GM12878 (cell line): ENCODE results near the gene GLB1L.

Experiments
- BCL11A ChIP-seq: IDR thresholded peaks from 2 replicates; pipeline ENCODE4 v1.6.1; 2011; ENCODE audit warnings: low read depth, low read length
- EZH2 ChIP-seq: IDR thresholded peaks from 2 replicates; pipeline ENCODE4 v1.6.1; 2012; ENCODE audit warnings: low read depth, mild to moderate bottlenecking, control low read depth, inconsistent platforms, low read length, borderline replicate concordance; ENCODE audit not compliant: control insufficient read depth
- HDAC6 ChIP-seq: fragments of 200-600 bp; sonication (generic); IDR thresholded peaks from one replicate; pipeline ENCODE4 v1.8.0; 2017; ENCODE audit warnings: antibody characterized with exemption; ENCODE audit not compliant: unreplicated experiment
- MYC ChIP-seq: IDR thresholded peaks from 2 replicates; pipeline ENCODE4 v1.6.1; 2011; ENCODE audit warnings: mild to moderate bottlenecking, low read length, moderate library complexity, inconsistent platforms; ENCODE audit not compliant: insufficient read depth, insufficient replicate concordance, insufficient read length, severe bottlenecking
- NRF1 ChIP-seq: conservative IDR thresholded peaks from 2 replicates; pipeline ENCODE4 v1.6.1; 2011; ENCODE audit warnings: mild to moderate bottlenecking, low read depth, low read length, improper control_type of control experiment
- POLR2AphosphoS5 ChIP-seq: IDR thresholded peaks from 2 replicates; pipeline ENCODE4 v1.6.1; 2011; ENCODE audit warnings: mild to moderate bottlenecking, low read length, inconsistent platforms
- SMC3 ChIP-seq: IDR thresholded peaks from 2 replicates; pipeline ENCODE4 v1.6.1; 2011; ENCODE audit warnings: low read length, improper control_type of control experiment, borderline replicate concordance
- TF ChIP-seq, protein P1 (sequence below): fragments of 450-650 bp; IDR thresholded peaks from 2 replicates; pipeline ENCODE4 v1.6.1; 2017; ENCODE audit warnings: mild to moderate bottlenecking, low read depth, inconsistent platforms; ENCODE audit not compliant: poor library complexity, severe bottlenecking
- TF ChIP-seq, protein P2 (sequence below): IDR thresholded peaks from 2 replicates; pipeline ENCODE4 v1.6.1; 2012; ENCODE audit warnings: low read depth, low read length, improper control_type of control experiment
- TF ChIP-seq, protein P3 (sequence below), 3 experiments: IDR thresholded peaks in 2 of 3; conservative IDR thresholded peaks in 1 of 3; 2 replicates each; pipeline ENCODE4 v1.5.1; 2011; ENCODE audit warnings: low read depth in 3 of 3, low read length in 3 of 3, mild to moderate bottlenecking in 3 of 3, control low read depth in 2 of 3, moderate library complexity in 2 of 3, inconsistent platforms in 1 of 3, mixed read lengths in 1 of 3; ENCODE audit not compliant: control insufficient read depth in 2 of 3, insufficient read depth in 1 of 3; ENCODE audit errors: extremely low read depth in 1 of 3
- TF ChIP-seq, protein P4 (sequence below): IDR thresholded peaks from 2 replicates; pipeline ENCODE4 v1.6.1; 2011; ENCODE audit warnings: borderline replicate concordance, low read depth, mild to moderate bottlenecking, moderate library complexity, mixed read lengths, low read length; ENCODE audit not compliant: insufficient read depth; ENCODE audit errors: extremely low read length

DNA sequence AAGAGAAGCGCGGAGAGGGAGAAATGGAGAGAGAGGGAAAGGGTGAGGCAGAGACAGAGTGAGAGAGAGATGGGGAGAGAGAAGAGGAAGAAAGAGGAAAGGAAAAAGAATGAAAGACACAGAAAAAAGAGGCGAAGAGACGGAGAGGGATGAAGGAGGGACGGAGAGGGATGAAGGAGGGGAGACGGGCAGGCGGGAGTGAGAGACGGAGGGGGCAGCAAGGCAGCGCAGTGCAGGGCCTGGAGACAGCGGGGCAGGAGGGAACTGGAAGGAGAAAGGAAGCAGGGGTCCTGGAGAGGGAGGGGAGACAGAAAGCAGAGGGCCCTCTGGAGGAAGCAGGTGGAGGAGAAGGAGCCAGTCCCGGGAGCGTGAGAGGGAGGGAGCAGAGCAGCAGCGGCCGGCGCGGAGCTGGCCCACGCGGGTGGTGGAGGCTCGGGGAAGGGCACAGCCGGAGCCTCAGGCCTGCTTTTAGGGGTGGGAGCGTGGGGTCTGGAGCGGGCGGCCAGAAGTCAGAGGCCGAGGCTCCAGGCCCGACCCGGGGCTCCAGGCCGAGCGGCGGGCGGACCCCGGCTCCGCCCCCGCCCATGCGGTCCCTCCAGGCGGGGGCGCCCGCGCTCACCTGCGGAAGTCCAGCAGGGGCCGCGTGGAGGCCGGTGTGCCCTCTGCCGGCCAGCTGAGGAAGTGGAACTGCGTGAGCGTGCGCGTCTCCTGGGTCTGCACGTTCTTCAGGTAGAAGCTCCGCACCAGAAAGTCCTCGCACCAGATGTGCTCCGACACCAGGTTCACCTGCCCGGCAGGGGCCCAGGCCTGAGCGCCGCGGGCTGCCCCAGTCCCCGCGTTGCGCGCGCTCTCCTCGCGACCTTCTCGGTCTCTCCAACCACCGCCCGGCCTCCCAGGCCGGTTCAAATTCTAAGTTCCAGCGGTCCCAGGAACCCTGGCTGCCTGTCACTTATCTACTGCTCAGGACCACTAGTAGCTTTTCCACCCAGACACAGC, 49.4 kb upstream of the GLB1L start:
- TF ChIP-seq, protein P1, sequence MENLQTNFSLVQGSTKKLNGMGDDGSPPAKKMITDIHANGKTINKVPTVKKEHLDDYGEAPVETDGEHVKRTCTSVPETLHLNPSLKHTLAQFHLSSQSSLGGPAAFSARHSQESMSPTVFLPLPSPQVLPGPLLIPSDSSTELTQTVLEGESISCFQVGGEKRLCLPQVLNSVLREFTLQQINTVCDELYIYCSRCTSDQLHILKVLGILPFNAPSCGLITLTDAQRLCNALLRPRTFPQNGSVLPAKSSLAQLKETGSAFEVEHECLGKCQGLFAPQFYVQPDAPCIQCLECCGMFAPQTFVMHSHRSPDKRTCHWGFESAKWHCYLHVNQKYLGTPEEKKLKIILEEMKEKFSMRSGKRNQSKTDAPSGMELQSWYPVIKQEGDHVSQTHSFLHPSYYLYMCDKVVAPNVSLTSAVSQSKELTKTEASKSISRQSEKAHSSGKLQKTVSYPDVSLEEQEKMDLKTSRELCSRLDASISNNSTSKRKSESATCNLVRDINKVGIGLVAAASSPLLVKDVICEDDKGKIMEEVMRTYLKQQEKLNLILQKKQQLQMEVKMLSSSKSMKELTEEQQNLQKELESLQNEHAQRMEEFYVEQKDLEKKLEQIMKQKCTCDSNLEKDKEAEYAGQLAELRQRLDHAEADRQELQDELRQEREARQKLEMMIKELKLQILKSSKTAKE = no peak
- TF ChIP-seq, protein P2, sequence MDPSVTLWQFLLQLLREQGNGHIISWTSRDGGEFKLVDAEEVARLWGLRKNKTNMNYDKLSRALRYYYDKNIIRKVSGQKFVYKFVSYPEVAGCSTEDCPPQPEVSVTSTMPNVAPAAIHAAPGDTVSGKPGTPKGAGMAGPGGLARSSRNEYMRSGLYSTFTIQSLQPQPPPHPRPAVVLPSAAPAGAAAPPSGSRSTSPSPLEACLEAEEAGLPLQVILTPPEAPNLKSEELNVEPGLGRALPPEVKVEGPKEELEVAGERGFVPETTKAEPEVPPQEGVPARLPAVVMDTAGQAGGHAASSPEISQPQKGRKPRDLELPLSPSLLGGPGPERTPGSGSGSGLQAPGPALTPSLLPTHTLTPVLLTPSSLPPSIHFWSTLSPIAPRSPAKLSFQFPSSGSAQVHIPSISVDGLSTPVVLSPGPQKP = 0 out of 2 replicates have a peak, but pooled peaks have one; percentile 46
- TF ChIP-seq, protein P3, sequence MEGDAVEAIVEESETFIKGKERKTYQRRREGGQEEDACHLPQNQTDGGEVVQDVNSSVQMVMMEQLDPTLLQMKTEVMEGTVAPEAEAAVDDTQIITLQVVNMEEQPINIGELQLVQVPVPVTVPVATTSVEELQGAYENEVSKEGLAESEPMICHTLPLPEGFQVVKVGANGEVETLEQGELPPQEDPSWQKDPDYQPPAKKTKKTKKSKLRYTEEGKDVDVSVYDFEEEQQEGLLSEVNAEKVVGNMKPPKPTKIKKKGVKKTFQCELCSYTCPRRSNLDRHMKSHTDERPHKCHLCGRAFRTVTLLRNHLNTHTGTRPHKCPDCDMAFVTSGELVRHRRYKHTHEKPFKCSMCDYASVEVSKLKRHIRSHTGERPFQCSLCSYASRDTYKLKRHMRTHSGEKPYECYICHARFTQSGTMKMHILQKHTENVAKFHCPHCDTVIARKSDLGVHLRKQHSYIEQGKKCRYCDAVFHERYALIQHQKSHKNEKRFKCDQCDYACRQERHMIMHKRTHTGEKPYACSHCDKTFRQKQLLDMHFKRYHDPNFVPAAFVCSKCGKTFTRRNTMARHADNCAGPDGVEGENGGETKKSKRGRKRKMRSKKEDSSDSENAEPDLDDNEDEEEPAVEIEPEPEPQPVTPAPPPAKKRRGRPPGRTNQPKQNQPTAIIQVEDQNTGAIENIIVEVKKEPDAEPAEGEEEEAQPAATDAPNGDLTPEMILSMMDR (IDR thresholded peaks at IDR 0.05 in 2 of 3, conservative IDR thresholded peaks at IDR 0.05 in 1 of 3; ENCODE audit: control insufficient read depth in 2 of 3, extremely low read depth in 1 of 3, insufficient read depth in 1 of 3, low read depth in 3 of 3, low read length in 3 of 3) = peak; percentile 98 to 99 (median 99)
- no peak for TF ChIP-seq BCL11A
- no peak for TF ChIP-seq NRF1
- peak; percentile 91 for TF ChIP-seq MYC
- peak; percentile 95 for TF ChIP-seq SMC3
- TF ChIP-seq, protein P4, sequence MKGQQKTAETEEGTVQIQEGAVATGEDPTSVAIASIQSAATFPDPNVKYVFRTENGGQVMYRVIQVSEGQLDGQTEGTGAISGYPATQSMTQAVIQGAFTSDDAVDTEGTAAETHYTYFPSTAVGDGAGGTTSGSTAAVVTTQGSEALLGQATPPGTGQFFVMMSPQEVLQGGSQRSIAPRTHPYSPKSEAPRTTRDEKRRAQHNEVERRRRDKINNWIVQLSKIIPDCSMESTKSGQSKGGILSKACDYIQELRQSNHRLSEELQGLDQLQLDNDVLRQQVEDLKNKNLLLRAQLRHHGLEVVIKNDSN = no peak
- TF ChIP-seq POLR2AphosphoS5 = peak; percentile 46; the same call in 1 of the 2 replicates
- TF ChIP-seq HDAC6 = no peak
- no peak for TF ChIP-seq EZH2
